ENCODE measurements around the gene GLDC.
A peak's percentile ranks its signal among the peaks of the same experiment; 100 is the strongest.
"Not testable (repeated sequence)": the region's sequence is repeated elsewhere in the genome, so short reads cannot be mapped to it uniquely, and the experiment has no call there.

The GLDC gene

GRCh38 chr9:6645355-6646292 lies at the start of gene GLDC:
TSS of gene GLDC (minus strand) at chr9:6645729. CDS start at chr9:6645499, 230 bp downstream.
- peak; percentile 53 for DNase-seq (ENCODE audit: low spot score)

- DNase-seq (ENCODE audit: low spot score) = no peak
These were observed 47.4 kb upstream of the GLDC start for GRCh38 chr9:6692881-6693361.

- DNase-seq (ENCODE audit: low spot score) = no peak
These were observed 46.9 kb upstream of the GLDC start for GRCh38 chr9:6692433-6692832.

DNA sequence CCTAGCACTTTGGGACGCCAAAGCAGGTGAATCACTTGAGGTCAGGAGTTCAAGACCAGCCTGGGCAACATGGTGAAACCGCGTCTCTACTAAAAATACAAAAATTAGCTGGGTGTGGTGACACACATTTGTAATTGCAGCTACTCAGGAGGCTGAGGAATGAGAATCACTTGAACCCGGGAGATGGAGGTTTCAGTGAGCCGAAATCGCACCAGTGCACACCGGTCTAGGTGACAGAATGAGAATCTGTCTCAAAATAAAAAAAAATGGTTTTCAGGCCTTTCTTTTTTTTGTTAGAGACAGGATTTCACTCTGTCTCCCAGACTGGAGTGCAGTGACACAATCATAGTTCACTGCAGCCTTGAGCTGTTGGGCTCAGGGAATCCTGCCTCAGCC lies 45.1 kb upstream of the GLDC start:
- not testable (repeated sequence) for DNase-seq (ENCODE audit: low spot score)

GRCh38 chr9:6689893-6690674 lies 44.6 kb upstream of the GLDC start:
- DNase-seq (ENCODE audit: low spot score) = no peak

GRCh38 chr9:6687180-6687579 lies 41.7 kb upstream of the GLDC start:
- DNase-seq (ENCODE audit: low spot score) = no peak

DNA sequence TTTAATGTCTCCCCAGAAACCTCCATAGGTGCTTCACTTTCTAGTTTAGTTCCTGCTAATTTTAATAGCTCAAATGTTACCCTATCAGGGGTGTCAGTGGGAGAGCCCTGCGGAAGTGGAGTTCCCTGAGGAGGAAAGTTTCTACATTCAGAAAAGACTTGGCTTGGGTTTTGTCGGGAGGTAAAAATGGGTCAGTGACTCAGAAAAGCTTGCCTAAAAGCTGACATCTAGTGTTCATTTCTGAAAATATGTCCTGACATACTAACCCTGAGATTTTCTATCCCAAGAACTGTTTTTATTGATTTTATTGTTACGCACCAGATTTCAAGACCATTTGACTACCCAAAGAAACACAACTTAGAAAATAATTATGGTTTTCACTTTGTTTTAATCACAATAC lies 40.9 kb upstream of the GLDC start:
- DNase-seq (ENCODE audit: low spot score) = no peak

GRCh38 chr9:6681957-6682501 lies 36.5 kb upstream of the GLDC start:
- DNase-seq (ENCODE audit: low spot score) = no peak

DNA sequence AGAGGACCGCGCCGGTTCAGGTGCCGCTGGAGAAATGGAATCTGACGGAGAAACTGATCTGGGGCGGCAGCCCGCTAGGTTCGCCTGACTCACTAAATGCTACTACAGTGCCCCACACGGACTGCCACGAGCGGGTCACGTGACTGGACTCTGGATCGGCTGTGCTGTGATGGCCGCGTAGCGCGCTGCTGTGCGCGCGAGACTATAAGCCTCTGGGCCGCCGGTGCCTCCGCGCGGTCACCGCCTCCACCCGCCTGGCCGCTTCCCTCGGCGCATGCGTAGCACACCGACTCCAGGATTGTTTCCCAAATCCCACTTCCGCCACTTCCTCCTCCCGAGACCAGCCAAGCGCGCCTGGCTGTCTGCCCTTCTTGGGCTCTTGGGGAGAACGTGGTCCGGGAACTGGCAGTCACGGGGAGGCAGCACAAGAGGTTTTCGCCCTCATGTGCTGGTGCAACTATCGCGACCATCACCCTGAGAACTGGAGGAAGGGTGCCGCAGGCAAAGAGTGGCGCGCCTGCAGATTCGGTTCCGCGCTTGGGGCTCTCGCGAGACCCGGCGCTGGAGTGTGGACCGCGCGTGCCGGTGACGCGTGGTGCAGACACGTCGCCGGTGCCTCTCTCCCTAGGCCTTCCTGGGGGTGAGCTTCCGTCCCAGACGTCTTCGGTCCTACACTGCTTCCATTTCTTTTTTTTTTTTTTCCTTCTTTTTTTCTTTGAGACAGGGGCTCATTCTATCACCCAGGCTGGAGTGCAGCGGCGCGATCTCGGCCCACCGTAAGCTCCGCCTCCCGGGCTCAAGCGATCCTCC lies 35.8 kb upstream of the GLDC start:
- DNase-seq (ENCODE audit: low spot score) = peak; percentile 97

- DNase-seq (ENCODE audit: low spot score) = peak; percentile 76
These were observed 35.2 kb upstream of the GLDC start for GRCh38 chr9:6680797-6681146.

GRCh38 chr9:6677803-6678202 lies 32.3 kb upstream of the GLDC start:
- no peak for DNase-seq (ENCODE audit: low spot score)

GRCh38 chr9:6676254-6676921 lies 30.9 kb upstream of the GLDC start:
- DNase-seq (ENCODE audit: low spot score) = no peak

DNA sequence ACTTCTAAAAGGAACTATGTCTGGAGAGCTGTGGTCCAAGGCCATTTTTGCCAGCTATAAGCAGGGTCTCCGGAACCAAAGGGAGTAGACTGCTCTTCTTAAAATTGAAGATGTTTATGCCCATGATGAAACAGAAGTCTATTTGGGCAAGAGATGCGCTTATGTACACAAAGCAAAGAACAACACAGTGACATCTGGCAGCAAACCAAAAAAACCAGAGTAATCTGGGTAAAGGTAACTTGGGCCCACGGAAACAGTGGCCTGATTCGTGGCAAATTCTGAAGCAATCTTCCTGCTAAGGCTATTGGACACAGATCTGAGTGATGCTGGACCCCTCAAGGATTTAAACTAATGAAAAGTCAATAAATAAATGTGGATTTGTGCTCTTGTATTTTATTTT lies 29.7 kb upstream of the GLDC start:
- DNase-seq (ENCODE audit: low spot score) = no peak

GRCh38 chr9:6673326-6674025 lies 27.9 kb upstream of the GLDC start:
- no peak for DNase-seq (ENCODE audit: low spot score)

DNA sequence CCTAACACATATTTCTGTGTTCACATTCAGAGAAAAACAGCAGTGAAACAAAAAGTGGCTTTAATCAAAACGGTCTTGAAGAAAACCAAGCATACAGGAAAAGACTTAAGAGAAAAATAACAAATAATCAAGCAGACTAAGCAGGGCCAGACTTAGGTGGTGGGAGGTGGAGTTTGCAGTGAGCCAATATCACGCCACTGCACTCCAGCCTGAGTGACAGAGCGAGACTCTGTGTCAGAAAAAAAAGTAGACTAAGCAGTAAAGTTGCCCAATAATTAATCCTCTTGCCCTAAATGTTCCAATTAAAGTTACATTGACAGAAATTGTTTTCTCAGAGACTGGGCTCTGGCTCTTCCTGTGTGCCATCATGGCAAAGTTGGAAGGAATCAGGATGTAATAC lies 26.6 kb upstream of the GLDC start:
- no peak for DNase-seq (ENCODE audit: low spot score)

DNA sequence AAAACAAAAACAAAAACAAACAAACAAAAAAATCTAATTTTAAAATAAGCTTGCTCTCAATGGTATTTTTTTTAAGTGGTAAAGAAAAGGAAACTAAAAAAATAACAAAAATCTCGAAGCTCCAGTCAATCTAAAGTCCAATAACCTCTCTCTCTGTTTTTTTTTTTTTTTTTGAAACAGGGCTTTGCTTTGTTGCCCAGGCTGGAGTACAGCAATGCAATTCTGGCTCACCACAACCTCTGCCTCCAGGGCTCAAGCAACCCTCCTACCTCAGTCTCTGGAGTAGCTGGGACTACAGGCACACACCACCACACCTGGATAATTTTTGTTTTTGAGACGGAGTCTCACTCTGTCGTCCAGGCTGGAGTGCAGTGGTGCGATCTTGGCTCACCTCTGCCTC lies 25.9 kb upstream of the GLDC start:
- no peak for DNase-seq (ENCODE audit: low spot score)

DNA sequence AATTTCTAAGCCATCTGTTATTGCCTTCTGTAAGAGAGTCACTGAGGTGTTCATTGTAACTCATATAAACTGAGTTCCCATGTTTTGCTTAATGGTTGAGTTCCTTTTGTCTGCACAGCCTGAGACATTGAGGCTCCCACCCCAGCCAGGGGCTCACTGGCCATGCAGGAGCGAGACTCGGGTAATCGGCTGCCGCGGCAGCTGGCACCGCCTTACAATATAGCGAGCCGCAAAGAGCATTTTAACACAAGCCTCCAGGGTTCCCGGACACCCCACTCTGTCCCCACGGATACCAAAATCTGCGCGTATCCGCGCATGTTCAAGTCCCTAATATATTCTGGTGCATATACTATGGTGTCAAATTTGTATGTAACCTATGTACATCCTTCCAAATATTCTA lies 24.4 kb upstream of the GLDC start:
- DNase-seq (ENCODE audit: low spot score) = no peak

DNA sequence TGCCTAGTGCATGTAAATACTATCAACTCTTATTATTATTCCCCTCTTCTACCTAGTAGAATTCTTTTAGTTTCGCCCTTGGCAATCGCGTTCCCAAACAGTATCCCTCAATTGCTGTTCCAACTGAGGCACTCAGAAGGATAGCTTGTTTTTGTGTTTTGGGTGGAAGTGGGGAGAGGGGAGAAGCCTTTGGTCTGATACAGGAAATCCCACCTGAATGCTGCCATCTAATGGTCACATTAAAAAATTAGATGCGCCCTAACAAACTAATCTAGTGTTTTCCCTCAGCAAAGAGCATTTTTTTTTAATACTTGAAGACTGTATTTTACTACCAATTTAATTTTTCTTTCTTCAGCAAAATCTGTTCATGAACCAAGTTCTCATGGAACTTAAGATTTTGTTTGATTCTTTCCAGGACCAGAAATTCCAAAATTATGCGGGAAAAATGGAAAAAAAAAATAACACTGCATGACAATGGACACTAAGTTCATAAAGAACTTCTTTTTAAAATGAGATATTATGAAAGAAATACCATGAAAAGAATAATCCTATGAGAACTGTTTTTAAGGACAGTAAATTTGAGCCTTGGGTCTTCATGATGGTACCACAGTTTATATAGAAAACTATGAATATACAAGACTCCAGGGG lies 22.2 kb upstream of the GLDC start:
- peak; percentile 56 for DNase-seq (ENCODE audit: low spot score)

- no peak for DNase-seq (ENCODE audit: low spot score)
These were observed 21.6 kb upstream of the GLDC start for GRCh38 chr9:6667080-6667479.

- DNase-seq (ENCODE audit: low spot score) = no peak
These were observed 20.1 kb upstream of the GLDC start for GRCh38 chr9:6665628-6666027.
